ENCODE data around the gene GSK3B. TPM values are rescaled to one million over a fixed set of nuclear protein-coding genes. Genes with fewer than 3 reads are reported as not detected.

Gene GSK3B
- total RNA-seq, 2 donors from 2014 or later, result 36.7 to 47.9 TPM

DNA sequence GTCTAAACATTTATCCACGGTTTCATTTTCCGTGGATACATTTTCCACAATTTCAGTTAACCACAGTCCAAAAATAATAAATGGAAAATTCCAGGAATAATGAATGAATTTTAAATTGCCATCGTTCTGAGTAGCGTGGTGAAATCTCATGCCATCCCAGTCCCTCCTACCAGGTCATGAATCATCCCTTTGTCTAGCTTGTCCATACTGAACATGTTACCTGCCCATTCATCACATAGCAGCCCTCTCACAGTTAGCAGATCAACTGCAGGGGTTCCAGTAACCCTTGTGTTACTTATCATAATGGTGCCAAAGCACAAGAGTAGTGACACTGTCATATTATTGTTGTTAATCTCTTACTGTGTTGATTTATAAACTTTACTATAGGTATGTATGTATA is 124.5 kb downstream of the GSK3B start:
- WGBS, result 86% methylated on average over 4 of the region's 4 CpGs
- H3K4me1 ChIP-seq (replicated peaks), result no peaks in the 10 kb centered on the region
- no peaks in the 10 kb centered on the region for H3K27me3 ChIP-seq (replicated peaks; ENCODE audit: insufficient read depth)
- TF ChIP-seq, protein P1, sequence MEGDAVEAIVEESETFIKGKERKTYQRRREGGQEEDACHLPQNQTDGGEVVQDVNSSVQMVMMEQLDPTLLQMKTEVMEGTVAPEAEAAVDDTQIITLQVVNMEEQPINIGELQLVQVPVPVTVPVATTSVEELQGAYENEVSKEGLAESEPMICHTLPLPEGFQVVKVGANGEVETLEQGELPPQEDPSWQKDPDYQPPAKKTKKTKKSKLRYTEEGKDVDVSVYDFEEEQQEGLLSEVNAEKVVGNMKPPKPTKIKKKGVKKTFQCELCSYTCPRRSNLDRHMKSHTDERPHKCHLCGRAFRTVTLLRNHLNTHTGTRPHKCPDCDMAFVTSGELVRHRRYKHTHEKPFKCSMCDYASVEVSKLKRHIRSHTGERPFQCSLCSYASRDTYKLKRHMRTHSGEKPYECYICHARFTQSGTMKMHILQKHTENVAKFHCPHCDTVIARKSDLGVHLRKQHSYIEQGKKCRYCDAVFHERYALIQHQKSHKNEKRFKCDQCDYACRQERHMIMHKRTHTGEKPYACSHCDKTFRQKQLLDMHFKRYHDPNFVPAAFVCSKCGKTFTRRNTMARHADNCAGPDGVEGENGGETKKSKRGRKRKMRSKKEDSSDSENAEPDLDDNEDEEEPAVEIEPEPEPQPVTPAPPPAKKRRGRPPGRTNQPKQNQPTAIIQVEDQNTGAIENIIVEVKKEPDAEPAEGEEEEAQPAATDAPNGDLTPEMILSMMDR (IDR thresholded peaks at IDR 0.05), result no peak
- no peak for TF ChIP-seq POLR2AphosphoS5 (IDR thresholded peaks at IDR 0.05)
- no peak for TF ChIP-seq POLR2A (IDR thresholded peaks at IDR 0.05)
- no peaks in the 10 kb centered on the region for H3K36me3 ChIP-seq
- H3K4me3 ChIP-seq, result no peak overlapping the region
- no peak overlapping the region for H3K27ac ChIP-seq
- H3K9me3 ChIP-seq, result no peaks in the 10 kb centered on the region
- intact Hi-C loops (cut with DNase I), result no loop called here
- DNase-seq (ENCODE audit: low spot score), result no peak

GRCh38 chr3:119967353-119968006 is 126.8 kb downstream of the GSK3B start:
- TF ChIP-seq, protein P1 (IDR thresholded peaks at IDR 0.05), result no peak
- no peak for TF ChIP-seq POLR2AphosphoS5 (IDR thresholded peaks at IDR 0.05)
- TF ChIP-seq POLR2A (IDR thresholded peaks at IDR 0.05), result no peak
- Histone ChIP-seq H3K36me3 (no peaks in the 10 kb centered on the region), H3K9me3 (no peaks in the 10 kb centered on the region), H3K27ac (no peak overlapping the region), H3K27me3 (replicated peaks; ENCODE audit: insufficient read depth) (no peaks in the 10 kb centered on the region), H3K4me3 (no peak overlapping the region), H3K4me1 (replicated peaks) (no peaks in the 10 kb centered on the region)
- intact Hi-C loops (cut with DNase I), result no loop called here
- DNase-seq (ENCODE audit: low spot score), result no peak
- 96% methylated on average over 7 of the region's 7 CpGs for WGBS

DNA sequence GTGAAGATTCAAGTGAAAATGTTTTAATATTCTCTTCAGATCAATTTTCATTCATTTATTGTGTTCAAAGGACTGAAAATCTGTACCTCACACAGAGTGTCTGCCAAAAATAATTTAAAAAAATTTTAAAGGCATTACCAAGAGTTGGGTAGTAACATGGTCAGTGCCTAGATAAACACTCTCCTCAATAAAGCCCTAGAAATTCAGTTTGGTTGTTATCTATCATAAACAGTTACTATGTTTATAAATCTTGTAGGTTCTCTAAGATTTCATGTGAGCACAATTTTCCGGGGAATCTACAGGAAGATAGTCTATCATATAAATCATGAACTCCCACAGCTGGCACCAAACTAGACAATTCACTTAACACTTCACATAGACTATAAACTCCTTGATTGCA is 128.6 kb downstream of the GSK3B start:
- no peaks in the 10 kb centered on the region for H3K36me3 ChIP-seq
- H3K4me3 ChIP-seq, result no peak overlapping the region
- H3K27ac ChIP-seq, result no peak overlapping the region
- no peaks in the 10 kb centered on the region for H3K9me3 ChIP-seq
- intact Hi-C loops (cut with DNase I), result no loop called here
- H3K4me1 ChIP-seq (replicated peaks), result no peaks in the 10 kb centered on the region
- TF ChIP-seq POLR2A (IDR thresholded peaks at IDR 0.05), result no peak
- TF ChIP-seq, protein P1 (IDR thresholded peaks at IDR 0.05), result no peak
- no peak for TF ChIP-seq POLR2AphosphoS5 (IDR thresholded peaks at IDR 0.05)
- no peaks in the 10 kb centered on the region for H3K27me3 ChIP-seq (replicated peaks; ENCODE audit: insufficient read depth)
- DNase-seq (ENCODE audit: low spot score), result no peak
- WGBS, result 7% methylated on average over 1 of the region's 1 CpG

DNA sequence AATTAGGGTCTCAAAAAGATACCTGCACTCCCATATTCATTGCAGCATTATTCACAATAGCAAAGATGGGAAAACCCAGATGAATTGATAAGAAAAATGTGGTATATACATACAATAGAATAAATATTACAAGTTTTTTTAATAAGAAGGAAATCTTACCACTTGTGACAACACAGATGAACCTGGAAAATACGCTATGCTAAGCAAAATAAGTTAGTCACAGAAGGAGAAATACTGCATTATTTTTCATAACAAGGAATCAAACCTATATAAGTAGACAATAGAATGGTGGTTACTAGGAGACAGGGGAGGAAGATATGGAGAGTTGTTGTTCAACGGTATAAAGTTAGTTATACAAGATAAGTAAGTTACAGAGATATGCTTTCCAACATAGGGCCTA is 130.0 kb downstream of the GSK3B start:
- no peak for DNase-seq (ENCODE audit: low spot score)
- WGBS, result 88% methylated on average over 2 of the region's 2 CpGs
- no peak overlapping the region for H3K4me3 ChIP-seq

More for the DNA sequence above, 130.0 kb downstream of the GSK3B start:
- Histone ChIP-seq H3K9me3 (no peaks in the 10 kb centered on the region), H3K27me3 (replicated peaks; ENCODE audit: insufficient read depth) (no peaks in the 10 kb centered on the region), H3K36me3 (no peaks in the 10 kb centered on the region), H3K4me1 (replicated peaks) (no peaks in the 10 kb centered on the region), H3K27ac (no peak overlapping the region)
- intact Hi-C loops (cut with DNase I), result no loop called here
- TF ChIP-seq POLR2AphosphoS5 (IDR thresholded peaks at IDR 0.05) (no peak), POLR2A (IDR thresholded peaks at IDR 0.05) (no peak)
- TF ChIP-seq, protein P1 (IDR thresholded peaks at IDR 0.05), result no peak

Data from prostate gland (tissue), 2 donors.